Articular chondrocyte of knee joint (primary cell): Measurements from ENCODE around the gene GSPT1. TPM values are rescaled to one million over a fixed set of nuclear protein-coding genes. Genes with fewer than 3 reads are reported as not detected.

Experiments
- small RNA-seq: library from RNA; depleted of rRNA; stranded (forward); fragments of <200 nt; gene quantifications from one replicate; pipeline ENCODE3, GENCODE V24; 2012
- total RNA-seq: library from RNA; depleted of rRNA; stranded (reverse); fragments of >200 nt; gene quantifications from 2 replicates; pipeline ENCODE4 v1.2.3, GENCODE V29; 2012

GSPT1 gene
- total RNA-seq, result 119 and 129 TPM in 2 replicates

DNA sequence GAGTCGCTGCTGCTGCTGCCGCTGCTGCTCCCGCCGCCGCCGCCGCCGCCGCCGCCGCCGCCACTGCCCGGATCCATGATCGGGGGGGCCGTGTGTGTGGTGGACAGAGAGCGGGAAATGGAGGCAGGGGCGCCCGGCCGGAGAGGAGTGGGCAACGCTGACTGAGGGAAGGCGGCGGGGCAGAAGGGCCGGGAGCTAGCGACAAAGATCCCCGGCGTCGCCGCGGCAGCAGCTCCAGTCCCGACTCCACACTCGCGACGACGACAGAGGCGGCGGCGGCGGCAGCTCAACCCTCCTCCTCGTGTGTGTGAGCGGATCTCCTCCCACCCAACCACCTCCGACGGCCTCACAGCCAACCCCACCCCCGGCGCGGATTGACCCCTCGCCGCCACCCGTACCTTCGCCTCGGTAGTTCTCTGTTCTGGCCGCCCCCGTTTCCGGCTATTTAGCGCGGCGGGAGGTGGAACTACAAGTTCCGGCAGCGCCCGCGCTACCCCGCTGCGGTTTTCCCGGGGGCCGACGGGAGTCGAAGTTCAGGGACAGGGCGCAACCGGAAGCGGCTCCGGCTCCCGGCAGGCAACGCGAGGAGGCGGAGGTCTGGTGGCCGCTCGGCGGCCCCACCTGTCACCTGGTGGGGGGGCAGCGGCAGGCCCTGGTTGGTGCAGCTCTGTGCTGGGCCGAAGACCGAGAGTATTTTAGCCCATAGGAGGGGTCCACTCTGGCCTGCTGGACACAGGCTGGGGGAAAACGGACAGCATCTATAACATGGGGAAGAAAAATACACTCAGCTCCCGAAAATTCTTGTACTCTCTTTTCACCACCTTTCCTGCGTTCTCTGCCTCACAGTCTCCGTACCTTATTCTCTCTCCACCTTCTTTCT, at the start of gene GSPT1:
Gene GSPT1 (minus strand): TSS at position 313 of the 880 bp plus-strand sequence. CDS start 236 bp downstream, at position 77.

DNA sequence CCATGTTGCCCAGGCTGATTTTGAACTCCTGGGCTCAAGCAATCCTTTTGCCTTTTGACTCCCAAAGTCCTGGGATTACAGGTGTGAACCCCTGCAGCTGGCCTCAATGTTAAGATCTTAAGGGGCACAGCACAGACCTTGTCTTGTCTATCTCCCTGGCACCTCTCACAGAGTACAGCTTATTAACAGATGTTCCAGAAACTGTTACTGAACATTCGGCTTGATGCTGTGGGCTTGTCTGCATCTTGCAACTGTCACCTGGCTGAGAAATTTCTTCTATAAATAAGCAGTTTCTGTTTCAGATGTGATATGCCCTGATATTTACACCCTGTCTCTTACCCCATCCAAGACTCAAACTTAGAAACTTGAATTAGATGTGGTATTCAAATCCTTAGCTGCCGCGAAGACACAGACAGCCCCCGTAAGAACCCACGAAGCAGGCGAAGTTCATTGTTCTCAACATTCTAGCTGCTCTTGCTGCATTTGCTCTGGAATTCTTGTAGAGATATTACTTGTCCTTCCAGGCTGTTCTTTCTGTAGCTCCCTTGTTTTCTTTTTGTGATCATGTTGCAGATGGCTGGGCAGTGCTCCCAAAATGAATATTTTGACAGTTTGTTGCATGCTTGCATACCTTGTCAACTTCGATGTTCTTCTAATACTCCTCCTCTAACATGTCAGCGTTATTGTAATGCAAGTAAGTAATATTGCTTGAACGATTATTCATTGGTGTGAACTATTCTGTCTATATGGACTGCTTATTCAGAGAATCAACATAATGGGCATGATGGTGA, 49.2 kb upstream of the GSPT1 start, which contains the start of gene TNFRSF17:
Gene TNFRSF17 (plus strand): TSS at position 450 of the 791 bp plus-strand sequence. CDS start 115 bp downstream, at position 565.

DNA sequence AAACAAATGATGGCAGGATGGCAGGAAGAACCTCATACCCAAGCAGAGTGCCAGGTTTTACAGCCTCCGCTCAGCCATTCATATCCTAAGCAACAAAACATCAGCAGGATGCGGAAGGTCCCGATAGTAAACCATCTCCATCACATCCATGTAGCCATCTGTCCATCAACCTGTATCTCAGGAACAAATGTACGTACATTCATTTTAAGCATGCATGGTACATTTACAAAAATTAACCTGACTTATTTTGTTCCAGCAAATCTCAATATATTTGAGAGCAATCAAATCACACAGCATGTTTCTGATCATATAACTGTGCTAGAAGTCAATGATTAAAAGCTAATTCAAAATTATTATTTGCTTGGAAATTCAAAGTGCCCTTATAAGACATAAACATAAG, 26.2 kb upstream of the GSPT1 start, which contains the start of gene NPIPB2:
Gene NPIPB2 (minus strand): TSS at position 101 of the 400 bp plus-strand sequence. CDS start 0 bp downstream, at position 101.

DNA sequence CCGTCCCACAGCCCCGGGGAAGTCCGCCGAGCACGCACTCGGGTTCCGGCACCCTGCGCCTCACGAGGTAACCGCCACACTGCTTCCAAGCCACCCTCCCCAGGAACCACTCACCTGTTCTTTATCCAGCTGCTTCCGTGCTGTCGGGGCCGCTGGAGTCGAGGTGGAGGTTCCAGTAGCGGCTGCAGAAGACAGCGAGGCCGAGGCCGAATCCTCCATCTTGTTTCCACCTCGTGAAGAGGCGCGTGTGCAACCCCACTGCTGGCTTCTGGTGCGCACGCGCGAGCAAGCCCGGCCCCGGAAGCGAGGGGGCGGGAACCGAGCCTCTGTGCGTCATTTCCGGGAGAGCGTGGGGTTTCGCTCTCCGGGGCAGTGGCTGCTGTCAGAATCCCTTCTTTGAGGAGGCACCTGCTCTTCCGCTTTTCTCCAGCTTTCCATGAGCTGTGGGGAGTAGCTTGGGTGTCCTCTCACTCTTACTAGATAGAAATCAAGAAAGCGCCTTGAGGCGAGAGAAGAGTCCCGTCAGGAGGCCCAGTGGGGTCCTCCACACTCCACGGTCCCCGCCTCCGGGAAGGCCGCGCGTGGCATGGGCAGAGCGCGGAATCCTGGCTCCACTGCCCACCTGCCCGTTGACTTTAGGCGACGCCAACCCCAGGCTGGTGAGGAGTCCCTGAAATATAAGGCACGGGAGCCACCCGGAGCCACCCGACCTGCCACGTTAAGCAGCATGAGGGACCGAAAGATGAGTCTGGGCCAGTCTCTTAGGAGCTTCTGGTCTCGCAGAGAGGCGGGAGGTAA, 64.3 kb downstream of the GSPT1 start, which contains the start of gene RSL1D1:
Gene RSL1D1 (minus strand): TSS at position 249 of the 798 bp plus-strand sequence. CDS start 30 bp downstream, at position 219.

Small RNA genes within 50 kb of the gene (small RNA-seq; reads per million reads assigned to genes)
- gene AC007216.5, result not detected
- not detected for gene COX6CP1

Other genes starting within 250 kb of the GSPT1 start
- gene SNN, start 247.5 kb downstream of the GSPT1 start, total RNA-seq, result 12.2 and 12.9 TPM in 2 replicates
- 35.1 and 35.3 TPM in 2 replicates for gene TXNDC11, start 173.1 kb downstream of the GSPT1 start, total RNA-seq
- gene ZC3H7A, start 118.7 kb downstream of the GSPT1 start, total RNA-seq, result 42.3 and 42.5 TPM in 2 replicates
- 172 and 173 TPM in 2 replicates for gene RSL1D1, start 64.4 kb downstream of the GSPT1 start, total RNA-seq
- 2.5 and 6.5 TPM in 2 replicates for gene NPIPB2, start 26.1 kb upstream of the GSPT1 start, total RNA-seq
- not detected in 2 replicates for gene TNFRSF17, start 49.3 kb upstream of the GSPT1 start, total RNA-seq
- gene SNX29, start 60.8 kb upstream of the GSPT1 start, total RNA-seq, result 28.7 and 29.5 TPM in 2 replicates